ENCODE results near the gene PHF23.

DNA sequence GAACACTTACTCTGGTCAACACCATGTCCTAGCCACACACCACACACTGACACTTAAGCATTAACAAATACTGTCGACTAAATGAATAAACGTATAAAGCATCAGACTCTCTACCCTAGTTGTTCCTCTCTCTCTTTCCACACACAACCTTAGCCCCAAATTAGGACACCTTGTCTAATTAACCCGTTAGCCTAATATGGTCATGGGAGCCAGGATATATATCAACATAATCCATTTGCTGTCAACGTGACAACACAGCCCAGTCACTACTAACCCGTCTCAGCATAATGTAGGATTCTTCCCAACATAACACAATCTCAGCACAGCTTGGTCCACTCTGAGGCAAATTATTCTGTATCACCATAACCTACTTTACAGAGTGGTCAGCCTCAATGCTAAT lies 7.1 kb downstream of the PHF23 start:
- TF ChIP-seq, protein P1, sequence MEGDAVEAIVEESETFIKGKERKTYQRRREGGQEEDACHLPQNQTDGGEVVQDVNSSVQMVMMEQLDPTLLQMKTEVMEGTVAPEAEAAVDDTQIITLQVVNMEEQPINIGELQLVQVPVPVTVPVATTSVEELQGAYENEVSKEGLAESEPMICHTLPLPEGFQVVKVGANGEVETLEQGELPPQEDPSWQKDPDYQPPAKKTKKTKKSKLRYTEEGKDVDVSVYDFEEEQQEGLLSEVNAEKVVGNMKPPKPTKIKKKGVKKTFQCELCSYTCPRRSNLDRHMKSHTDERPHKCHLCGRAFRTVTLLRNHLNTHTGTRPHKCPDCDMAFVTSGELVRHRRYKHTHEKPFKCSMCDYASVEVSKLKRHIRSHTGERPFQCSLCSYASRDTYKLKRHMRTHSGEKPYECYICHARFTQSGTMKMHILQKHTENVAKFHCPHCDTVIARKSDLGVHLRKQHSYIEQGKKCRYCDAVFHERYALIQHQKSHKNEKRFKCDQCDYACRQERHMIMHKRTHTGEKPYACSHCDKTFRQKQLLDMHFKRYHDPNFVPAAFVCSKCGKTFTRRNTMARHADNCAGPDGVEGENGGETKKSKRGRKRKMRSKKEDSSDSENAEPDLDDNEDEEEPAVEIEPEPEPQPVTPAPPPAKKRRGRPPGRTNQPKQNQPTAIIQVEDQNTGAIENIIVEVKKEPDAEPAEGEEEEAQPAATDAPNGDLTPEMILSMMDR (IDR thresholded peaks at IDR 0.05; ENCODE audit: insufficient read depth, low read depth, low read length), result no peak
- no peak for TF ChIP-seq EZH2 (IDR thresholded peaks at IDR 0.05; ENCODE audit: insufficient read depth, low read length)
